ENCODE data around the gene UBE2QL1. TPM values are rescaled to one million over a fixed set of nuclear protein-coding genes. Genes with fewer than 3 reads are reported as not detected.

Gene UBE2QL1
- total and polyA plus RNA-seq, 2 donors (not counting 1 experiment from before 2014, with no cell fraction given) = 0.33 to 1.7 TPM

- no peak overlapping the region for H3K4me3 ChIP-seq (ENCODE audit: control extremely low read depth in 1 of 5, extremely low read depth in 1 of 5, insufficient read depth in 1 of 5, low read depth in 2 of 5, low read length in 4 of 5)
- ChIA-PET CTCF (no interaction called here), POLR2A (no interaction called here)
- peaks cover 25% of the 10 kb centered on the region for H3K27me3 Mint-ChIP-seq
- H3K9me3 Mint-ChIP-seq (ENCODE audit: insufficient read depth) = no peaks in the 10 kb centered on the region
- TF ChIP-seq CTCF (IDR thresholded peaks at IDR 0.05) = no peak
- no peak for TF ChIP-seq EZH2 (IDR thresholded peaks at IDR 0.05; ENCODE audit: borderline replicate concordance, insufficient read depth, low read depth, low read length, poor library complexity, severe bottlenecking)
- ATAC-seq (ENCODE audit: low read depth) (no peak), DNase-seq (no peak)
- no peaks in the 10 kb centered on the region for H3K4me1 Mint-ChIP-seq
- peaks cover 0 to 24% (median 7%) of the 10 kb centered on the region in 3 donors for H3K9me3 ChIP-seq (ENCODE audit: control extremely low read depth in 1 of 3, control insufficient read depth in 2 of 3, insufficient read depth in 1 of 3, low read length in 2 of 3)
- no peaks in the 10 kb centered on the region for H3K36me3 ChIP-seq (replicated peaks in 1 of 2; ENCODE audit: control extremely low read depth in 1 of 2, control insufficient read depth in 1 of 2, extremely low read depth in 1 of 2, insufficient read depth in 2 of 2, low read length in 1 of 2)
- no peak overlapping the region for H3K27ac Mint-ChIP-seq
- no peaks in the 10 kb centered on the region for H4K20me1 ChIP-seq (ENCODE audit: control insufficient read depth, insufficient read depth, low read length, poor library complexity, severe bottlenecking)
- no peak overlapping the region for H3K4me3 Mint-ChIP-seq
- H3K27ac ChIP-seq (ENCODE audit: low read length in 2 of 2) = no peak overlapping the region
- peaks cover 0 to 19% (median 6%) of the 10 kb centered on the region in 4 experiments for H3K27me3 ChIP-seq (replicated peaks in 1 of 4; ENCODE audit: control extremely low read depth in 1 of 4, control insufficient read depth in 3 of 4, insufficient read depth in 4 of 4, low read length in 3 of 4)
- 50% methylated on average over 2 of the region's 3 CpGs for WGBS (ENCODE audit: insufficient coverage)
- no peak overlapping the region for H3K9ac ChIP-seq (ENCODE audit: low read length)
- no peaks in the 10 kb centered on the region for H3K4me1 ChIP-seq (ENCODE audit: control insufficient read depth in 2 of 2, insufficient read depth in 2 of 2, low read length in 2 of 2)
- H3K4me2 ChIP-seq (replicated peaks; ENCODE audit: low read depth, low read length, poor library complexity, severe bottlenecking) = no peak overlapping the region
- no peaks in the 10 kb centered on the region for H3K79me2 ChIP-seq (ENCODE audit: control insufficient read depth, insufficient read depth, low read length)
- intact Hi-C loops (cut with micrococcal nuclease) = no loop called here
- no peak overlapping the region for H2AFZ ChIP-seq (ENCODE audit: insufficient read depth, low read depth, low read length, poor library complexity, severe bottlenecking)
These were observed 56.7 kb downstream of the UBE2QL1 start for GRCh38 chr5:6505416-6505755.

GRCh38 chr5:6505783-6506557 lies 57.3 kb downstream of the UBE2QL1 start:
- Histone ChIP-seq H3K4me1 (ENCODE audit: control insufficient read depth in 2 of 2, insufficient read depth in 2 of 2, low read length in 2 of 2) (no peaks in the 10 kb centered on the region), H3K27ac (ENCODE audit: low read length in 2 of 2) (no peak overlapping the region), H3K9me3 (ENCODE audit: control extremely low read depth in 1 of 3, control insufficient read depth in 2 of 3, insufficient read depth in 1 of 3, low read length in 2 of 3) (peaks cover 0 to 24% (median 7%) of the 10 kb centered on the region in 3 donors), H3K4me3 (ENCODE audit: control extremely low read depth in 1 of 5, extremely low read depth in 1 of 5, insufficient read depth in 1 of 5, low read depth in 2 of 5, low read length in 4 of 5) (no peak overlapping the region), H2AFZ (ENCODE audit: insufficient read depth, low read depth, low read length, poor library complexity, severe bottlenecking) (no peak overlapping the region), H3K4me2 (replicated peaks; ENCODE audit: low read depth, low read length, poor library complexity, severe bottlenecking) (no peak overlapping the region), H3K9ac (ENCODE audit: low read length) (no peak overlapping the region), H4K20me1 (ENCODE audit: control insufficient read depth, insufficient read depth, low read length, poor library complexity, severe bottlenecking) (no peaks in the 10 kb centered on the region), H3K79me2 (ENCODE audit: control insufficient read depth, insufficient read depth, low read length) (no peaks in the 10 kb centered on the region), H3K36me3 (replicated peaks in 1 of 2; ENCODE audit: control extremely low read depth in 1 of 2, control insufficient read depth in 1 of 2, extremely low read depth in 1 of 2, insufficient read depth in 2 of 2, low read length in 1 of 2) (no peaks in the 10 kb centered on the region), H3K27me3 (replicated peaks in 1 of 4; ENCODE audit: control extremely low read depth in 1 of 4, control insufficient read depth in 3 of 4, insufficient read depth in 4 of 4, low read length in 3 of 4) (peaks cover 0 to 19% (median 6%) of the 10 kb centered on the region in 4 experiments)
- Mint-ChIP-seq H3K4me3 (no peak overlapping the region), H3K27ac (no peak overlapping the region), H3K27me3 (peaks cover 25% of the 10 kb centered on the region), H3K9me3 (ENCODE audit: insufficient read depth) (no peaks in the 10 kb centered on the region), H3K4me1 (no peaks in the 10 kb centered on the region)
- ATAC-seq (ENCODE audit: low read depth) = no peak
- 76% methylated on average over 8 of the region's 11 CpGs for WGBS (ENCODE audit: insufficient coverage)
- TF ChIP-seq CTCF (IDR thresholded peaks at IDR 0.05) = no peak
- no peak for TF ChIP-seq EZH2 (IDR thresholded peaks at IDR 0.05; ENCODE audit: borderline replicate concordance, insufficient read depth, low read depth, low read length, poor library complexity, severe bottlenecking)
- no peak for DNase-seq
- intact Hi-C loops (cut with micrococcal nuclease) = no loop called here
- POLR2A ChIA-PET = no interaction called here
- CTCF ChIA-PET = no interaction called here
